Upper lobe of left lung (tissue), 6 donors: ENCODE data around the gene ZNF282. TPM values are rescaled to one million over a fixed set of nuclear protein-coding genes. Genes with fewer than 3 reads are reported as not detected.

Experiments used
- ATAC-seq, 2 donors: fragments of 200-7000 bp; cut with Tn5 transposase; one replicate each; pipeline ENCODE4 v1.9.1; 2022; ENCODE audit warnings: mild to moderate bottlenecking in 2 of 2, moderate library complexity in 2 of 2; ENCODE audit not compliant: low FRiP score in 2 of 2
- DNase-seq, 2 donors: peaks; one replicate each; pipeline ENCODE4 v3.0.0-alpha.2; 2019 to 2020
- H3K27ac ChIP-seq, 4 donors: fragments of 200-600 bp; sonication (generic); one replicate each; pipeline ENCODE4 v1.5.1; 2016 to 2019
- H3K27me3 ChIP-seq, 4 donors: fragments of 200-600 bp; sonication (generic); one replicate each; pipeline ENCODE4 v1.5.1; 2017 to 2019
- H3K36me3 ChIP-seq, 4 donors: fragments of 200-600 bp; sonication (generic); one replicate each; pipeline ENCODE4 v1.5.1; 2016 to 2019
- H3K4me1 ChIP-seq, 4 donors: fragments of 200-600 bp; sonication (generic); one replicate each; pipeline ENCODE4 v1.5.1; 2018 to 2019
- H3K4me3 ChIP-seq, 4 donors: fragments of 200-600 bp; sonication (generic); one replicate each; pipeline ENCODE4 v1.5.1; 2017 to 2019; ENCODE audit warnings: mild to moderate bottlenecking in 2 of 4, moderate library complexity in 1 of 4
- H3K9me3 ChIP-seq, 4 donors: fragments of 200-600 bp; sonication (generic); one replicate each; pipeline ENCODE4 v1.5.1; 2018 to 2019
- EP300 ChIP-seq, 4 donors: sonication (generic); formaldehyde crosslinking; IDR thresholded peaks; one replicate each; pipeline ENCODE4 v1.5.1; 2017; ENCODE audit warnings: antibody characterized with exemption in 4 of 4, control low read depth in 2 of 4
- POLR2A ChIP-seq, 4 donors: fragments of 450-650 bp; IDR thresholded peaks; one replicate each; pipeline ENCODE4 v1.5.1; 2016 to 2017; ENCODE audit warnings: antibody characterized with exemption in 4 of 4, mild to moderate bottlenecking in 2 of 4
- POLR2AphosphoS5 ChIP-seq, 2 donors: sonication (generic); formaldehyde crosslinking; IDR thresholded peaks; one replicate each; pipeline ENCODE4 v1.5.1; 2017; ENCODE audit warnings: antibody characterized with exemption in 2 of 2
- WGBS, 2 donors: methylation state at CpG; one replicate each; pipeline ENCODE4 v1.1.5; 2017 to 2018; 5-methylcytosine and 5-hydroxymethylcytosine counted together
- total RNA-seq, 6 donors: library from RNA; depleted of rRNA in 4 of 6; stranded (reverse); fragments of >200 nt in 4 of 6; gene quantifications; one replicate each; pipeline versions ENCODE4 v1.1.0 to v1.2.1, GENCODE V29; 2016 to 2021
- TF ChIP-seq, protein P1 (sequence below), 6 experiments: fragments of 450-650 bp in 4 of 6; fragments of 200-600 bp in 2 of 6; sonication (generic) in 2 of 6; IDR thresholded peaks; one replicate each; pipeline ENCODE4 v1.5.1; 2016 to 2019; ENCODE audit warnings: antibody characterized with exemption in 6 of 6
- donor health status: DM: no; HTN: no; CAD: no; lungs with moderate emphysema.
- donor health status: DM: no; HTN: yes; CAD: no; lungs with severe emphysema.

Gene ZNF282
- total RNA-seq, 6 donors from 2014 or later = 20.7 to 35.6 (median 26.7) TPM

DNA sequence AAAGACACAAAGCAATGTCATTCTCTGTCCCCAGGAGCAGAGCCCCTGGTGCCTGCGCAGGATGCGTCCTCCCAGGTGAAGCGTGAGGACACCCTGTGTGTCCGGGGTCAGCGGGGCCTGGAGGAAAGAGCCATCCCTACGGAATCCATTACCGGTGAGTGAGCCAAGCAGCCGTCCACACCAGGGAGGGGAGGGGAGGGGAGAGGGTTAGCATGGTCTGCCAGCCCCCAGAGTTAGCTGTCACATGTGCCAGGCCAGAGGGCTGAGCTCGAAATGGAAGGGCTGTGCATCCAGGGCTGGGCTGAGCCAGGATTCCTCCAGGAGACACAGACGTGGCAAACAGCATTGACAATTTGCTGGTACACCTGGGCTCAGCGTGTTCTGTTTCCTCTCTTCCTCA lies 15.2 kb downstream of the ZNF282 start:
- Histone ChIP-seq H3K36me3 (peaks cover 26 to 98% (median 88%) of the 10 kb centered on the region in 4 donors), H3K9me3 (no peaks in the 10 kb centered on the region), H3K4me3 (no peak overlapping the region), H3K27me3 (no peaks in the 10 kb centered on the region), H3K4me1 (no peaks in the 10 kb centered on the region), H3K27ac (no peak overlapping the region)
- TF ChIP-seq, protein P1, sequence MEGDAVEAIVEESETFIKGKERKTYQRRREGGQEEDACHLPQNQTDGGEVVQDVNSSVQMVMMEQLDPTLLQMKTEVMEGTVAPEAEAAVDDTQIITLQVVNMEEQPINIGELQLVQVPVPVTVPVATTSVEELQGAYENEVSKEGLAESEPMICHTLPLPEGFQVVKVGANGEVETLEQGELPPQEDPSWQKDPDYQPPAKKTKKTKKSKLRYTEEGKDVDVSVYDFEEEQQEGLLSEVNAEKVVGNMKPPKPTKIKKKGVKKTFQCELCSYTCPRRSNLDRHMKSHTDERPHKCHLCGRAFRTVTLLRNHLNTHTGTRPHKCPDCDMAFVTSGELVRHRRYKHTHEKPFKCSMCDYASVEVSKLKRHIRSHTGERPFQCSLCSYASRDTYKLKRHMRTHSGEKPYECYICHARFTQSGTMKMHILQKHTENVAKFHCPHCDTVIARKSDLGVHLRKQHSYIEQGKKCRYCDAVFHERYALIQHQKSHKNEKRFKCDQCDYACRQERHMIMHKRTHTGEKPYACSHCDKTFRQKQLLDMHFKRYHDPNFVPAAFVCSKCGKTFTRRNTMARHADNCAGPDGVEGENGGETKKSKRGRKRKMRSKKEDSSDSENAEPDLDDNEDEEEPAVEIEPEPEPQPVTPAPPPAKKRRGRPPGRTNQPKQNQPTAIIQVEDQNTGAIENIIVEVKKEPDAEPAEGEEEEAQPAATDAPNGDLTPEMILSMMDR (IDR thresholded peaks at IDR 0.05) = no peak
- TF ChIP-seq EP300 (IDR thresholded peaks at IDR 0.05) = no peak
- ATAC-seq = no peak
- no peak for DNase-seq
- WGBS, 2 donors = 93 to 95% methylated on average over 8 to 11 of the region's 11 CpGs

DNA sequence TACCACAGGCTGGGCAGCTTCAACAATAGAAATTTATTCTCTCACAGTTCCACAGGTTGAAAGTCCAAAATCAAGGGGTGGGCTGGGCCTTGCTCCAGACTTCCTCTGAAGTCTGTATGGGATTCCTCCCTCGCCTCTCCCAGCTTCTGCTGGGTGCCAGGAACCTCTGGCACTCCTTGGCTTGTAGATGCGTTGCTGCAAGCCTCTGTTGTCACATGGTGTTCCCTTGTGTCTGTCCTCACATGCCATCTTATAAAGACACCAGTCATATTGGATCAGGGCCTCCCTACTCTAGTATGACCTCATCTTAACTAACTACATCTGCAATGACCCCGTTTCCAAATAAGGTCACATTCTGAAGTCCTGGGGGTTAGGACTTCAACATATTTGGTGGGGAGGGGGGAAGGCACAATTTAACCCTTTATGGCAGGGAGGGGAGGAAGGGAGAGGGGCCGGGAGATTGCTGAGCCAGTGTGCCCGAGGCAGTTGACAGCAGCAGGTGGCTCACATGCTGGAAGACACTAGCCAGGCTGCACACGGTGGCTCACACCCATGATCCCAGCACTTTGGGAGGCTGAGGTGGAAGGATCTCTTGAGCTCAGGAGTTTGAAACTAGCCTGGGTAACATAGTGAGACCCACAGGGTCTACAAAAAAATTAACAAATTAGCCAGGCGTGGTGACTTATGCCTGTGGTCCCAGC lies 18.8 kb downstream of the ZNF282 start:
- no peak for DNase-seq
- H3K36me3 ChIP-seq = peaks cover 10 to 98% (median 85%) of the 10 kb centered on the region in 4 donors

GRCh38 chr7:149216402-149216801 lies 21.1 kb downstream of the ZNF282 start:
- no peaks in the 10 kb centered on the region for H3K27me3 ChIP-seq
- TF ChIP-seq POLR2A (IDR thresholded peaks at IDR 0.05) = no peak
- no peak for TF ChIP-seq POLR2AphosphoS5 (IDR thresholded peaks at IDR 0.05)
- TF ChIP-seq EP300 (IDR thresholded peaks at IDR 0.05) = no peak
- TF ChIP-seq, protein P1 (IDR thresholded peaks at IDR 0.05) = no peak
- no peaks in the 10 kb centered on the region for H3K4me1 ChIP-seq
- H3K36me3 ChIP-seq = peaks cover 6 to 99% (median 84%) of the 10 kb centered on the region in 4 donors
- whole genome bisulfite sequencing, 2 donors = 90 to 92% methylated on average over 2 of the region's 2 CpGs
- no peak overlapping the region for H3K4me3 ChIP-seq
- H3K27ac ChIP-seq = no peak overlapping the region
- ATAC-seq = no peak
- no peaks in the 10 kb centered on the region for H3K9me3 ChIP-seq
- DNase-seq = no peak

More for the DNA sequence above, 18.8 kb downstream of the ZNF282 start:
- TF ChIP-seq, protein P1 (IDR thresholded peaks at IDR 0.05) = no peak
- no peak for TF ChIP-seq POLR2A (IDR thresholded peaks at IDR 0.05)
- no peak for TF ChIP-seq EP300 (IDR thresholded peaks at IDR 0.05)
- TF ChIP-seq POLR2AphosphoS5 (IDR thresholded peaks at IDR 0.05) = no peak
- Histone ChIP-seq H3K4me3 (no peak overlapping the region), H3K9me3 (no peaks in the 10 kb centered on the region), H3K4me1 (no peaks in the 10 kb centered on the region), H3K27me3 (no peaks in the 10 kb centered on the region), H3K27ac (no peak overlapping the region)
- no peak for ATAC-seq
- 86 to 91% methylated on average over 7 of the region's 7 CpGs for WGBS, 2 donors

DNA sequence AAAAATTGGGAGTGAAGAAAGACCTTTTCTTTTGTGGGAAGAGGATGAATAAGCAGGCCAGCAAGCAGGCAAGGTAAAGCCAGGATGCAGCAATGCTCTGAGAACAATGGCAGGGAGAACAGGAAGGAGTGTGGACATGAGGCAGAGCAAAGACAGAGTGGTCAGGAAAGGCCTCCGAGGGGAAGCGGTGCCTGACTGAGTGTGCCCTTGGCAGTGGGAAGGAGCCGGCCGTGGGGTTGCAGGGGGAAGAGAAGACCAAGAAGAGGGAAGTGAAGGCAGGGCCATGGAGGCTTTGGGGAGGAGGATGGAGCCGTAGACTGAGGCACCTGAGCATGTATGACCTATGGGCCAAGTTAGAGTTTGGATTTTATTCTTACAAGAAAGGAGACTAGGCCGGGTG lies 22.2 kb downstream of the ZNF282 start:
- DNase-seq (no peak), ATAC-seq (no peak)
- Histone ChIP-seq H3K9me3 (no peaks in the 10 kb centered on the region), H3K27me3 (no peaks in the 10 kb centered on the region), H3K4me1 (no peaks in the 10 kb centered on the region), H3K27ac (no peak overlapping the region), H3K36me3 (peaks cover 6 to 96% (median 80%) of the 10 kb centered on the region in 4 donors), H3K4me3 (no peak overlapping the region)
- 77 to 89% methylated on average over 6 of the region's 6 CpGs for WGBS, 2 donors
- TF ChIP-seq POLR2A (IDR thresholded peaks at IDR 0.05) (no peak), POLR2AphosphoS5 (IDR thresholded peaks at IDR 0.05) (no peak)
- TF ChIP-seq, protein P1 (IDR thresholded peaks at IDR 0.05) = no peak
